Tongue (tissue), 3 donors: ENCODE measurements around the gene FBXL12. TPM values are rescaled to one million over a fixed set of nuclear protein-coding genes. Genes with fewer than 3 reads are reported as not detected.
"Not testable (repeated sequence)": the region's sequence is repeated elsewhere in the genome, so short reads cannot be mapped to it uniquely, and the experiment has no call there.

Experiments
- DNase-seq: peaks from one replicate; pipeline ENCODE4 v3.0.0-alpha.2; 2015
- small RNA-seq: library from RNA; depleted of rRNA; stranded (forward); fragments of <200 nt; gene quantifications from one replicate; pipeline ENCODE3, GENCODE V24; 2014; ENCODE audit warnings: low replicate concordance
- total RNA-seq: library from RNA; depleted of rRNA; stranded (reverse); fragments of >200 nt; gene quantifications from one replicate; pipeline ENCODE4 v1.2.3, GENCODE V29; 2014

Gene FBXL12
- total RNA-seq, 1 donor from 2014 or later, result 16.3 TPM

- DNase-seq, result peak; percentile 98
Measured at GRCh38 chr19:9792206-9793070, 26.4 kb downstream of the FBXL12 start.

GRCh38 chr19:9791552-9792205 is 27.2 kb downstream of the FBXL12 start:
- peak; percentile 98 for DNase-seq

GRCh38 chr19:9791073-9791367 is 27.9 kb downstream of the FBXL12 start:
- DNase-seq, result not testable (repeated sequence)

GRCh38 chr19:9789579-9789978 is 29.3 kb downstream of the FBXL12 start:
- DNase-seq, result not testable (repeated sequence)

GRCh38 chr19:9789066-9789465 is 29.8 kb downstream of the FBXL12 start:
- no peak for DNase-seq

GRCh38 chr19:9788604-9789003 is 30.3 kb downstream of the FBXL12 start:
- not testable (repeated sequence) for DNase-seq

- DNase-seq, result no peak
Measured at GRCh38 chr19:9786819-9787218, 32.1 kb downstream of the FBXL12 start.

- no peak for DNase-seq
Measured at GRCh38 chr19:9786342-9786741, 32.5 kb downstream of the FBXL12 start.

- DNase-seq, result peak; percentile 99
Measured at GRCh38 chr19:9785367-9786331, 33.2 kb downstream of the FBXL12 start.

GRCh38 chr19:9784163-9784496 is 34.7 kb downstream of the FBXL12 start:
- not testable (repeated sequence) for DNase-seq

GRCh38 chr19:9782338-9782737 is 36.5 kb downstream of the FBXL12 start:
- no peak for DNase-seq

- peak; percentile 98 for DNase-seq
Measured at GRCh38 chr19:9768175-9769112, 50.4 kb downstream of the FBXL12 start, which contains the start of gene ZNF846. Gene ZNF846 (minus strand): TSS chr19:9768738. CDS start chr19:9764950, 3,788 bp downstream.

Small RNAs within 50 kb of the gene (small RNA-seq; reads per million reads assigned to genes)
- gene RF00156, result not detected

Other genes with a start within 250 kb of the FBXL12 start
- gene ZNF121, start 234.6 kb downstream of the FBXL12 start, total RNA-seq, result 40.5 TPM
- 49.1 TPM for gene ZNF561, start 197.8 kb downstream of the FBXL12 start, total RNA-seq
- gene ZNF562, start 144.0 kb downstream of the FBXL12 start, total RNA-seq, result 47.9 TPM
- 18.3 TPM for gene ZNF846, start 50.3 kb downstream of the FBXL12 start, total RNA-seq
- gene UBL5, start 8.8 kb upstream of the FBXL12 start, total RNA-seq, result 139 TPM
- gene PIN1, start 16.2 kb upstream of the FBXL12 start, total RNA-seq, result 71.6 TPM
- gene OLFM2, start 117.4 kb upstream of the FBXL12 start, total RNA-seq, result 22.9 TPM
- gene COL5A3, start 191.4 kb upstream of the FBXL12 start, total RNA-seq, result 89.1 TPM
- not detected for gene RDH8, start 194.4 kb upstream of the FBXL12 start, total RNA-seq